AG10803 (cell line): Measurements from ENCODE around the gene FBLN5.
A peak's percentile ranks its signal among the peaks of the same experiment; 100 is the strongest.

Experiments used
- DNase-seq: peaks from one replicate; pipeline ENCODE4 v3.0.0; 2010; ENCODE audit warnings: low read depth
- H3K4me3 ChIP-seq: 2 replicates; pipeline ENCODE4 v1.5.1; 2011; ENCODE audit warnings: mild to moderate bottlenecking, low read length, control low read depth
- CTCF ChIP-seq: conservative IDR thresholded peaks from 2 replicates; pipeline ENCODE4 v1.5.1; 2011; ENCODE audit warnings: mild to moderate bottlenecking, low read length, control low read depth, inconsistent platforms

FBLN5 gene

GRCh38 chr14:91870890-91871289 is 76.6 kb downstream of the FBLN5 start:
- no peak for DNase-seq
- no peak overlapping the region for H3K4me3 ChIP-seq
- no peak for TF ChIP-seq CTCF

DNA sequence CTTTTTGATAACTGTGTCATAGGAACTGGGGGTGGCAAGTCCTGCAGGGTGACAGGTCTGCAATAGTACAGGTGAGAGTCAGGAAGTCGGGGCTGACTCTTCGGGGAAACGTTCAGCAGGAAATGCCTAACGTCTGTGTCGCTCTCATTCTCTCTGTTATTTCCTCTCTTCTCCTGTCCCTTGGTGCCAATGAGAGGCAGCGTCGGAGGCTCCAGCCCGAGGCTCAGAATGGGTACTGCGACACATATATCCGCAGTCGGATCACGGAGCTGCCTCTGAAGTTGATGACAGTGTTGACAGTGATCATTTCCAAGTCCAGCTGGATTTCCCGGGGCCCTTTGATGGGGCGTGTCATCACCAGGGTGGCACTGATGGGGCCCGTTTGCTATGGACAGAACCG is 77.5 kb downstream of the FBLN5 start:
- TF ChIP-seq CTCF = no peak
- DNase-seq = no peak

GRCh38 chr14:91869556-91869955 is 77.9 kb downstream of the FBLN5 start:
- DNase-seq = no peak
- H3K4me3 ChIP-seq = no peak overlapping the region
- no peak for TF ChIP-seq CTCF

More for the DNA sequence above, 77.5 kb downstream of the FBLN5 start:
- no peak overlapping the region for H3K4me3 ChIP-seq

GRCh38 chr14:91867316-91867988 is 80.0 kb downstream of the FBLN5 start, which contains the start of gene TC2N:
TSS of gene TC2N (minus strand) at chr14:91867536. CDS start at chr14:91813769, 53,767 bp downstream.
- H3K4me3 ChIP-seq = no peak within 1 kb of the TSS
- TF ChIP-seq CTCF = no peak
- DNase-seq = no peak

DNA sequence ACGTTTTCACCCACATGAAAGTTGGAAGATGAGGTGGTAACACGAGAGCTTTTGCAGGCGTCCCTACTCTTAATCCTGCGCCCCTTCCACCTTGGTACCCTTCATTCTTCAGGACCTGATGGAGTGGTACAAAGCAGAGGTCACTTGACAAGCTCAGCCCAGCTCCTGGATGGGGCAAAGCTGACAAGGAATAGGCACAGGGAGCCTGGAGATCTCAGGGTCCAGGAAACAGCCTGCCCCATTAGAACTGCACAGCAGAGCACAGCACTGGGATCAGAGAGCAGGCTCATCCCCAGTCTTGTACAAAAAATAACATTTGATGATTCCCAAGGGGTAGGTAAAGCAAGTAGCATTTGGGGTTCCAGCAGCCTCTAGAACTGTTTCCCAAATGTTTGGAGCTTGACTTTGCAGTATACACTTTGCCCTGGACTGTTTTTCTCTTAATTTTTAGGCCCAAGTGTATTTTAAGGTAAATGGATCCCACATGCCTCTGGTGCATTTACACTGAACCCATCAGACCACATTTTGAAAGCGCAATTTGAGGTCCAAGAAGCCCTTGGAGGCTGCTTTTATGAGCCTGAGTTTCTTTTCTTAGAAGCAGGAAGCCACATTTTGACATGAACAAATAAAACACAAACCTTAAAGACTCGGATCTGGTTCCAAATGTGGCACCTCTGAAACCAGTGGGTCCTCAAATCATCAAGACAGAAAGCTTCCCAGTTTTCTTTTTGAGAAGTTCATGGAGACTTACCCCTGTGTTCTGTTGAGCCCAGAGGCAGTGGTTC is 80.8 kb downstream of the FBLN5 start:
- H3K4me3 ChIP-seq = no peak overlapping the region
- DNase-seq = no peak
- no peak for TF ChIP-seq CTCF

DNA sequence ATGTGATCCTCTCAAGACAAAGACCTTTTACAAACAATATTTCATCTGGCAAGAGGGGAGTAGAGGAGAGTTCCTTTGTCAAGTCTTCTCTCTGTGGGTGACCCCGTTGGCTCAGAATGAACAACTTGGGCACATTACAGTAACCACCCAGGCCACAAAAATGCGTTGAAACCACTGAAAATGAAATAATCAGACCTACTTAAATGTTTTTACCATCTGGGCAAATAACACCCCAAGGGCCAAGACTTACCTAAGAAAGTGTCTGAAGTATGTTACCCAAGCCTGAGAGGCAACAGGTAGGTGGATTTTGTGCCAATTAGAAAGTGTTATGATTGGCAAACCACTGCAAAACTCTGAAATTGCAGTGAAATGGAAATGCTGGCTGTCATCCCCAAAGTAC is 81.4 kb downstream of the FBLN5 start:
- H3K4me3 ChIP-seq = no peak overlapping the region
- DNase-seq = peak; percentile 71
- no peak for TF ChIP-seq CTCF

DNA sequence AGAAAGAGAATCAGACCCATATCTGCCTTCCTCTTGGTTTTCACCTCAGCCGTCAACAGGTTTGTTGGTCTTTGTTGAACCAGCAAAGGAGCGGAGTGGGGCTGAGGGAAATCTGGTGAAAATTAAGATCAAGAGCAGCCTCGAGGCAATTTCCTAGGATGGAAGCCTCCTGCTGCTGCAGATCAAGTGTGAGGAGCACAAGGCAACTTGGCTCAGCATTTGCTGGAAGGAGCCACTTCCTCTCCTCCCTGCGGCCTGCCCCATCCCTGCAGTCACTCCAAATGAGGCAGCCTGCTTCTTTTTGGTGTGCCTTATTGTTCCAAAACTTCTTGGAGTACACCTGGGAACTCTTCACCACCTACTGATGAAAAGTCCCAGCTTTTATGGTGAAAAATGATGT is 85.1 kb downstream of the FBLN5 start:
- TF ChIP-seq CTCF = no peak
- H3K4me3 ChIP-seq = no peak overlapping the region
- no peak for DNase-seq
